ENCODE data around the gene MYCBP. TPM values are rescaled to one million over a fixed set of nuclear protein-coding genes. Genes with fewer than 3 reads are reported as not detected.

MYCBP gene
- total RNA-seq, 1 experiment from 2014 or later = 20.3 TPM

Other genes with a start within 250 kb of the MYCBP start
- 7.0 and 10.0 TPM in 2 replicates for gene RRAGC, start 13.6 kb downstream of the MYCBP start, total RNA-seq (2014; rRNA removed)
- 0.35 TPM in 1 of 2 replicates, not detected in the other for gene GJA9, start 8.2 kb upstream of the MYCBP start, total RNA-seq (2014; rRNA removed)
- 3.6 and 10.0 TPM in 2 replicates for gene RHBDL2, start 68.5 kb upstream of the MYCBP start, total RNA-seq (2014; rRNA removed)
- 58.6 and 77.3 TPM in 2 replicates for gene AKIRIN1, start 117.9 kb upstream of the MYCBP start, total RNA-seq (2014; rRNA removed)
- 760 and 864 TPM in 2 replicates for gene NDUFS5, start 153.0 kb upstream of the MYCBP start, total RNA-seq (2014; rRNA removed)

Measured in PC-3 (cell line).